Measurements from ENCODE around the gene EEF1E1.
"Not testable (repeated sequence)": the region's sequence is repeated elsewhere in the genome, so short reads cannot be mapped to it uniquely, and the experiment has no call there.

Gene EEF1E1

GRCh38 chr6:8063761-8064637, 38.3 kb downstream of the EEF1E1 start, which contains the start of gene BLOC1S5:
TSS of gene BLOC1S5 (minus strand) at chr6:8064389. CDS start at chr6:8064376, 13 bp downstream.
- DNase-seq (ENCODE audit: low read depth in 2 of 2), result peak; percentile 94 to 96

- DNase-seq (ENCODE audit: low read depth in 2 of 2), result no peak
Measured at GRCh38 chr6:8061736-8062135, 40.6 kb downstream of the EEF1E1 start.

- no peak for DNase-seq (ENCODE audit: low read depth in 2 of 2)
Measured at GRCh38 chr6:8060346-8060745, 42.0 kb downstream of the EEF1E1 start.

- no peak for DNase-seq (ENCODE audit: low read depth in 2 of 2)
Measured at GRCh38 chr6:8059129-8059528, 43.2 kb downstream of the EEF1E1 start.

- no peak for DNase-seq (ENCODE audit: low read depth in 2 of 2)
Measured at GRCh38 chr6:8057793-8058192, 44.6 kb downstream of the EEF1E1 start.

- no peak for DNase-seq (ENCODE audit: low read depth in 2 of 2)
Measured at GRCh38 chr6:8057263-8057662, 45.1 kb downstream of the EEF1E1 start.

GRCh38 chr6:8054276-8054675, 48.1 kb downstream of the EEF1E1 start:
- no peak for DNase-seq (ENCODE audit: low read depth in 2 of 2)

GRCh38 chr6:8047541-8048292, 54.6 kb downstream of the EEF1E1 start:
- DNase-seq (ENCODE audit: low read depth in 2 of 2), result no peak

GRCh38 chr6:8045769-8046168, 56.6 kb downstream of the EEF1E1 start:
- not testable (repeated sequence) for DNase-seq (ENCODE audit: low read depth in 2 of 2)

- DNase-seq (ENCODE audit: low read depth in 2 of 2), result no peak
Measured at GRCh38 chr6:8043221-8043620, 59.1 kb downstream of the EEF1E1 start.

- no peak for DNase-seq (ENCODE audit: low read depth in 2 of 2)
Measured at GRCh38 chr6:8041913-8042583, 60.3 kb downstream of the EEF1E1 start.

- not testable (repeated sequence) for DNase-seq (ENCODE audit: low read depth in 2 of 2)
Measured at GRCh38 chr6:8034107-8034506, 68.2 kb downstream of the EEF1E1 start.

GRCh38 chr6:8030920-8031319, 71.4 kb downstream of the EEF1E1 start:
- no peak for DNase-seq (ENCODE audit: low read depth in 2 of 2)
